HG02571 (cell line): ENCODE measurements around the gene HPS5.

Experiments
- ATAC-seq: cut with Tn5 transposase; IDR thresholded peaks from one replicate; pipeline ENCODE4 v1.9.1; 2021; ENCODE audit warnings: mild to moderate bottlenecking, moderate library complexity; ENCODE audit not compliant: unreplicated experiment

HPS5 gene

DNA sequence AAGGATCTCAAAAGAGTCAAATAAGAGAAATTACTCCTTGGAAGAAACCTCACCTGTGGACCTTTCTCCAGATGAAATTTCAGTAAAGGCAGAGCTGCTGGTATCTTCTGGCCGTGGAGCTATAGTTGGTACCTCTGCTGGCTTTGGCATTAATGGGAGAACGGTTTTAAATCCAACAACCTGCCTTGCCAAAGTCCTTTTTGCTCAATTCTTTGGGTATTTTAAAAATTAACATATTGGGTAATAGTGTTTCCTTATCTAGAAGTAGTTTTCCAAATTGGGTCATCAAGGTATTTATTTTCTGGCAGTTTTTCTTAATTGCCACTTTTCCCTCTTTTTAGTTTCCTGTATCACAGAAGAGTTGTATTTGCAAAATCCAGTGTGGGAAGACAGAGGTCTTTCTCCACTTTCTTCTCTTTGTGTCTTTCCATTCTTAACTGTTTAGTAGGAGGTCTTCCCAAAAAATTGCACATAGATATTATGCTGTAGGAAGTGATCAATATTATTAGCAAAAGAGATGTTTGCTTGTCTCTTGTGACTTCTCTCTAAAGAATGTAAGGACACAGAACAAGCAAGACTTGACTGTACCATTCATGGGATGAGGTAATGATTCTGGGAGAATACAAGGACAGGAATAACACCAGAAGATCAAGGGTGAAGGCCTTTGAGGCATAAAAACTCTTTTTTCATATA, 85.1 kb downstream of the HPS5 start, which contains the start of gene SAA4:
Gene SAA4, minus strand, starts transcription at position 139 of the 693 bp plus-strand sequence. CDS start 876 bp downstream, outside the sequence.
- no peak for ATAC-seq

DNA sequence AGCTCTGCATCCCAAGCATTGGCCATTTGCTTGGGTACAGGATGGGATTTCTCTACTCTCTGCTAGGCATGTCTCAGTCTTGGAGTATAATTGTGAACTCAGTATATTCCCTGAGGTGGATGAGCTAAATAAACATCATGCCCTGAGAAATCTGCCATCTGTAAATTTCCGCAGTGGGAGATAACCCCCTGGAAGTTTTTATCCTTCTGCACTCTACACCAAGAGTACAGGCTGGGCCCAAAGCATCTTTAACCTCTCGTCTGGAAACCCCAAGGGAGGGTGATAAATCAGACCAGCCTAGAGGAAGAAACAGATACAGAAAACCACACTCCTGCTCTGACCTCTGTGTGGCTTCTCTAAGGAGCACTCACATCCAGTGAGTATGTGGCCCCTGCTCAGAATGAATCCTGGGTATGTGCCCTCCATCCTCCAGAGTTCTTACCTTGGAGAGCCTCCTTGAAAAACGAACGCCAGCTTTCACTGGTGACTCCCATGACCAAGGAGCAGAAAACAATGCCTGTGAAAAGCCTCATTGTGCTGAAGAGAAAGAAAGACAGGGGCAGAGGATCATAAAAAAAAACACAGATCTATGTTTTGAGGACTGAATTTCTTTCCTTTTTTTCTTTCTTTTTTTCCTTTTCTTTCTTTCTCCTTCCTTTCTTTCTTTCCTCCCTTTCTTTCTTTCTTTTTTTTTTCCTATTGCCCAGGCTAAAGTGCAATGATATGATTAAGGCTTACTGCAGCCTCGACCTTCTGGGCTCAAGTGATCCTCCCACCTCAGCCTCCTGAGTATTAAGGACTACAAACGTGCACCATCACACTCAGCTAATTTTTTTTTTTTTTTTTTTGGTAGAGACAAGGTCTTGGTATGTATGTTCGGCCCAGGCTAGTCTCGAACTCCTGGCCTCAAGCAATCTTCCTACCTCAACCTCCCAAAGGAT, 86.3 kb downstream of the HPS5 start:
- no peak for ATAC-seq

DNA sequence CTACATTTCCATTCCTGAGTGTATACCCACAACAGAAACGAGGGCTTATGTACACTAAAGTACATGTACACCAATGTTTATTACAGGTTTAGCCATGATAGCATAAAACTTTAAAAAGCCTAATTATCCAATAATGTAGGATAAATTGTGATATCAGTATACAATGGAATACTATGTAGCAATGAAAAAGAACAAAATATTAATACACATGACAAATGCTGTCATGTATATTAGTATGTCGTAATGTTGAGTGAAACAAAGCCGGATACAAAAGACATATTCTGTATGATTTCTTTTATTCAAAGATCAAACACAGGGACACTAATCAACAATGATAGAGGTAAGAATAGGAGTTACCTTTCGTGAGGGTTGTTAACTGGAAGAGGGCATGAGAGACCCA, 88.0 kb downstream of the HPS5 start:
- no peak for ATAC-seq

DNA sequence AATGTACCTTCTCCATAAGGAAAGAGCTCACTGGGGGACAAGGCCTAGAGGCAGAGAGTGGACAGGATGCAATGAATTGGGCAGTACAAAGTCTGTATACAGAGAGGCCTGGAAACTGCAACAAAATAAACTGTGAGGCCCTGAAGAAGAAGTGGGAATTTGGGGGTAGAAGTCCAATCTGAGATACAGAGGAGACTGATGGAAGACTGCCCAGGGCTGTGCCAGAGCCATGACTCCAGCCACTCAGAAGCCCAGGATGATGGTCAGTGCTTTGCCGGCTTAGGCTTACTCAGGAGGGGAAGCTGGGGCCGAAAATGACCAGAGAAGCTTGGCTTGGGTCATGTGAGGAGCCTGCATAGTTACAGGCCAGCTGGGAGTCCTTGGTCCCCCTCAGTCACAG, 91.1 kb downstream of the HPS5 start:
- ATAC-seq = no peak

DNA sequence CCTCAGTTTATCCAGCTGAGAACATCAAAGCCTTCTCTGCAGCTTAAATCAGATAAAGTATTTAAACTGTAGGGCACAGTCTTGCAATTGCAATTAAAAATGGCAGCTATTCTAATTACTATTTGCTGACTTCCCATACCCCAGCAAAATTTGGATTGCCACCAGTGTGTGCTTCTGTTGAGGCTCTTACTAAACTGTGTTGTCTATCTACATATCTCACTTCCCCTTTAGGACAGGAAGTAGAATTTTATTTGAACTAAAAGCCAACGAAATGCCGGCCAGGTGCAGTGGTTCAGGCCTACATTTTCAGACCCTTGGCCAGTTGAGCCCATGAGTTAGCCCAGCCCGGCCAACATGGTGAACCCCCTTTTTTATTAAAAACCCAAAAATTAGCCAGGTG, 92.4 kb downstream of the HPS5 start:
- ATAC-seq = peak; percentile 93
